HUES6 (cell line): Measurements from ENCODE around the gene CLIP1.

Experiments
- H3K27ac ChIP-seq: 2 replicates; pipeline ENCODE4 v1.7.0; 2013; ENCODE audit warnings: low read depth, mild to moderate bottlenecking, low read length, inconsistent platforms
- H3K27me3 ChIP-seq: 2 replicates; pipeline ENCODE4 v1.6.1; 2013; ENCODE audit warnings: low read length; ENCODE audit not compliant: control insufficient read depth, insufficient read depth
- H3K36me3 ChIP-seq: 2 replicates; pipeline ENCODE4 v1.6.1; 2013; ENCODE audit warnings: low read length; ENCODE audit not compliant: control insufficient read depth, insufficient read depth
- H3K4me1 ChIP-seq: 2 replicates; pipeline ENCODE4 v1.6.1; 2013; ENCODE audit warnings: low read length; ENCODE audit not compliant: control insufficient read depth, insufficient read depth
- H3K4me3 ChIP-seq: 2 replicates; pipeline ENCODE4 v1.5.1; 2013; ENCODE audit warnings: low read depth, low read length
- H3K9ac ChIP-seq: one replicate; pipeline ENCODE4 v1.6.1; 2013; ENCODE audit warnings: mild to moderate bottlenecking, low read length
- H3K9me3 ChIP-seq: 2 replicates; pipeline ENCODE4 v1.6.1; 2013; ENCODE audit warnings: low read depth, low read length; ENCODE audit not compliant: control insufficient read depth, insufficient read depth

The CLIP1 gene

GRCh38 chr12:122304924-122305323 is 117.5 kb downstream of the CLIP1 start:
- Histone ChIP-seq H3K4me3 (no peak overlapping the region), H3K4me1 (no peaks in the 10 kb centered on the region), H3K27ac (no peak overlapping the region), H3K9me3 (no peaks in the 10 kb centered on the region), H3K9ac (no peak overlapping the region), H3K27me3 (no peaks in the 10 kb centered on the region), H3K36me3 (peaks cover 13% of the 10 kb centered on the region)

DNA sequence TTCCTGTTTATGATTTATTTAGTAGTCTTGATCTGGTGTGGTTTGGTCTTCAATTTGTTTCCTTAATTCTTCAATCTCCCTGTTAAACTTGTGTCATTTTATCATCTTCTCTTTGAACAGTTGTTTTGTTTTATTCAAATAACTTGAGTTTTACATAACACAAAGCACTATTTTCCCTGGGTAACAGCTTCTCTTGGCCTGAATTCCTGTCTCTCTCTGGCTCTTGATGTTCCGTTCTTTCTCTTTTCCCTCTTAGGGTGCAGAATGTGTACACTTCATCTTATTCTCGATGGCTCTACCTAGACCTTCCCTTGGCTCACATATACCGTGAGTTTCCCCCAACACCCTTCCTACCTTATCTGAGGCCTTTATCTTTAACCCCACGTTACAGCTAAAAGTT is 119.4 kb downstream of the CLIP1 start:
- Histone ChIP-seq H3K4me1 (no peaks in the 10 kb centered on the region), H3K9ac (no peak overlapping the region), H3K27ac (no peak overlapping the region), H3K36me3 (peaks cover 3% of the 10 kb centered on the region; the same call in 1 of the 2 replicates), H3K9me3 (no peaks in the 10 kb centered on the region), H3K4me3 (no peak overlapping the region), H3K27me3 (no peaks in the 10 kb centered on the region)

DNA sequence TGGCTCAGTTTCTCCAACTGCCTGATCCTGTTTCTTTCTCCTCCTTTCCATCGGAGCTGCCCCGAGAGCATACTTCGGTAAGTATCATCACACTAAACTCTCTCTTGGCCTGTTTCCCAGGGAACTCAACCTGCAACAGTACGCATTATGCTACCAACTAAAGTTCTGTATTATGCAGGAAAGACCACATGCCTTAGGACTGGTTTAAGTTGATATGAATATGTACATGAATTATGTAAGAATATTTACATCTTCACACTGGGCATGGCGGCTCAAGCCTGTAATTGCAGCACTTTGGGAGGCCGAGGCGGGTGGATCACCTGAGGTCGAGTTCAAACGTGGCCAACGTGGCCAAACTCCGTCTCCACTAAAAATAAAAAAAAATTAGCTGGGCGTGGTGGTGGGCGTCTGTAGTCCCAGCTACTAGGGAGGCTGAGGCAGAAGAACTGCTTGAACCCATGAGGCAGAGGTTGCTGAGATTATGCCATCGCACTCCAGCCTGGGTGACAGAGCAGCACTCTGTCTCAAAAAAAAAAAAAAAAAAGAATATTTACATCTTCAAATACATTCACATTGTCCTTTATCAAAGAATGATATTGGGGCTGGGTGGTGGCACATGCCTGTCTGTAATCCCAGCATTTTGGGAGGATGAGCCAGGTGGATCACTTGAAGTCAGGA is 124.3 kb downstream of the CLIP1 start:
- Histone ChIP-seq H3K4me1 (no peaks in the 10 kb centered on the region), H3K27ac (no peak overlapping the region), H3K9ac (no peak overlapping the region), H3K9me3 (no peaks in the 10 kb centered on the region), H3K27me3 (no peaks in the 10 kb centered on the region), H3K4me3 (no peak overlapping the region), H3K36me3 (peaks cover 6% of the 10 kb centered on the region; the same call in 1 of the 2 replicates)

DNA sequence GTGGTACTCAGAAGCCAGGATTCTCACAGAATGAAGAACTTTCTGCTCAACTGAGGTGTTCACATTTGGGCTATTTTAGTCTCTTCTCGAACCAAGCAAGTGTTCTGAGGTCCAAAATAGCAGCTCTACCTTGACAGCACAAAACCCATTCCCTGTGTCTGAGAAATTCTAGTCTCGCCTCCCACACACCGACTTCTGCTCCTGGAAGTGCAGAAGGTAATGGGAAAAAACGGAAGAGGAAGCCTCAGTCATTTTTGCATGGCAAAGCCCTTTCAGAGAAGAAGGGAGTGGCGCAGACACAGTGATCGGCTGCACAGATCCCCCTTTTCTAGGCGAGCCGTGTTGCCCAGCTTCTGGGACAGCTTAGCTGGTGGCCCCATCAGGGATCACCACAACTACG is 125.0 kb downstream of the CLIP1 start:
- Histone ChIP-seq H3K4me3 (no peak overlapping the region), H3K36me3 (peaks cover 6% of the 10 kb centered on the region; the same call in 1 of the 2 replicates), H3K9ac (no peak overlapping the region), H3K27me3 (no peaks in the 10 kb centered on the region), H3K9me3 (no peaks in the 10 kb centered on the region), H3K27ac (no peak overlapping the region), H3K4me1 (no peaks in the 10 kb centered on the region)

DNA sequence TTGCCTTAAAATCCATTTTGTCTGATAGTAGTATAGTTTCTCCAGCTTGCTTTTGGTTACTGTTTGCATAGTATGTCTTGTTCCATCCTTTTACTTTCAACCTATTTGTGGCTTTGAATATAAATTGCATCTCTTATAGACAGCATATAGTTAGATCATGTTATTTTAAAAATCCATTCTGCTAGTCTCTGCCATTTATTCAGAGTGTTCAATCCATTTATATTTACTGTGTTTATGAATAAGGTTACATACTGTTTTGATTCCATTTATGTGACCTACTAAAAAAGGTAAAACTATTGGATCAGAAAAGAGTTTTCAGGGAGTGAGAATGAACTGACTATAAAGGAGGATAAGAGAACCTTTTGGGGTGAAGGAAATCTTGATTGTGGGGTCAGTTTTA is 126.6 kb downstream of the CLIP1 start:
- Histone ChIP-seq H3K9ac (no peak overlapping the region), H3K27ac (no peak overlapping the region), H3K36me3 (peaks cover 6% of the 10 kb centered on the region; the same call in 1 of the 2 replicates)

DNA sequence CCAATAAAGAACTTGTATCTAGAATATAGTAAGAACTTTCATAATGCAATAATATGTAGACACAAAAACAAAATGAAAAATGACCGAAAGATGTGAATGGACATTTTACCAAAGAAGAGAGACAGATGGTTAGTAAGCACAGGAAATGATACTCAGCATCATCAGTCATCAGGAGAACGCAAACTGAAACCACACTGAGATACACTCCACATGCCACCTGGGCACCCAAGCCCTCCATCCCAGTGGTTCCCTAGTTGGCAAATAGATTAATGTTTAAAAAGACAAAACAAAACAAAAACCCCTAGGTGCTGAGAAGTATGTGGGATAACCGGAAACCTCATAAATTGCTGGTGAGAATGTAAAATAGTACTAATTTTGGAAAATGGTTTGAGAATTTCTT is 129.4 kb downstream of the CLIP1 start:
- no peak overlapping the region for H3K27ac ChIP-seq
- no peaks in the 10 kb centered on the region for H3K27me3 ChIP-seq
- H3K4me3 ChIP-seq: no peak overlapping the region
- H3K9ac ChIP-seq: no peak overlapping the region
- H3K4me1 ChIP-seq: no peaks in the 10 kb centered on the region
- no peaks in the 10 kb centered on the region for H3K9me3 ChIP-seq
- 0 out of 2 replicates have a peak, but pooled peaks cover 3% of the 10 kb centered on the region for H3K36me3 ChIP-seq

More for the DNA sequence above, 126.6 kb downstream of the CLIP1 start:
- no peaks in the 10 kb centered on the region for H3K27me3 ChIP-seq
- H3K4me3 ChIP-seq: no peak overlapping the region
- no peaks in the 10 kb centered on the region for H3K4me1 ChIP-seq
- H3K9me3 ChIP-seq: no peaks in the 10 kb centered on the region

DNA sequence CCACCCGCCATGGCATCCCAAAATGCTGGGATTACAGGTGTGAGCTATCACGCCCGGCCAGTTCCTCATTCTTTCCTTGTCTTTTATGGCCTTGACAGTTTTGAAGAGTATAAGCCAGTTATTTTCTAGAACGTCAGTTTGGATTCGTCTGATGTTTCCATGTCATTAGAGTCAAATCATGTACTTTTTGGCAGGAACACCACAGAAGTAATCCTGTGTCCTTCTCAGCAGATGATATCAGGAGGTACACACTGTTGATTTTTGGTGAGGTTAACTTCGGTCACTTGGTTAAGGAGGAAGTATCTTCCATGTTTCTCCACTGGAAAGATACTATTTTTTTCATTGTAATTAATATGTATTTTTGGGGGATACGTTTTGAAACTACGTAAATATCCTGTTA is 131.0 kb downstream of the CLIP1 start:
- Histone ChIP-seq H3K36me3 (0 out of 2 replicates have a peak, but pooled peaks cover 3% of the 10 kb centered on the region), H3K4me3 (no peak overlapping the region), H3K9me3 (no peaks in the 10 kb centered on the region), H3K27me3 (no peaks in the 10 kb centered on the region), H3K9ac (no peak overlapping the region), H3K27ac (no peak overlapping the region), H3K4me1 (no peaks in the 10 kb centered on the region)

DNA sequence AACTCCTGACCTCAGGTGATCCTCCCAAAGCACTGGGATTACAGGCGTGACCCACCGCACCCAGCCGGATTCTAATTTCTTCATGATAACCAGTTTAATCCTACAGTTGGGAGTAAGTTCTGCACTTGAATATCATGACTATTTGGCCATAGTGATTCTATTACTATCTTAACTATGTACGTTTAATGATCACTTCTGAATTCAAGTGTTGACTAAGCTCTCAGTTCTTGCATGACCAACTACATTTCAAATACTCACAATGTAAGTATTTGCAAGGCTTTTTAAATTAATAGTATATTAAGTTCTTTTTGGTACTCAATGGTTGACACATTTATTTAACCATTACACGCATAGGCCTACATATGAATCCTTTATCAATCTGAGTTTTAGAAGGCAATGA is 138.8 kb downstream of the CLIP1 start:
- Histone ChIP-seq H3K36me3 (0 out of 2 replicates have a peak, but pooled peaks cover 2% of the 10 kb centered on the region), H3K4me1 (peaks cover 3% of the 10 kb centered on the region; the same call in 1 of the 2 replicates), H3K9me3 (no peaks in the 10 kb centered on the region), H3K27me3 (no peaks in the 10 kb centered on the region), H3K4me3 (no peak overlapping the region), H3K27ac (no peak overlapping the region), H3K9ac (no peak overlapping the region)

DNA sequence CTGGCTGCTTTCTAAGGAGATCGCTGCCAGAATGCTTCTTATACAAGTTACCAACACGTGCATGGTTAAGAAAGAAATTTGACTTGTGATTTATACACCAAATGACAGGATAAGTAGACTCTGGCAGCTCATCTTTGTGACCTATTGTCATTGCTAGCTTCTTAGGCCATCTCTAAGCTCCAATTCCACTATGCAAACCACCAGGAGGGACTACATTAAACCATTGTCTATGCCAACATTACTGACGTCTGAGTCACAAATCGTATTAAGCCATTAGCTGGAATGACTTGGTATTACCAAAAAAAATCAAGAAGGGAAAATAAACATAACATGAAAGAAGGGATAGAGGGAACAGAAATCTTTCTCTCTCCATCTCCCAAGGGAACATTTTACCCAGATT is 140.4 kb downstream of the CLIP1 start:
- Histone ChIP-seq H3K4me3 (no peak overlapping the region), H3K9ac (no peak overlapping the region), H3K4me1 (peaks cover 3% of the 10 kb centered on the region; the same call in 1 of the 2 replicates), H3K27ac (no peak overlapping the region), H3K36me3 (peaks cover 9% of the 10 kb centered on the region; the same call in 1 of the 2 replicates), H3K27me3 (no peaks in the 10 kb centered on the region), H3K9me3 (no peaks in the 10 kb centered on the region)

GRCh38 chr12:122276242-122276641 is 146.2 kb downstream of the CLIP1 start:
- Histone ChIP-seq H3K9ac (no peak overlapping the region), H3K9me3 (no peaks in the 10 kb centered on the region), H3K27ac (no peak overlapping the region), H3K4me3 (no peak overlapping the region), H3K27me3 (no peaks in the 10 kb centered on the region), H3K4me1 (peaks cover 3% of the 10 kb centered on the region; the same call in 1 of the 2 replicates), H3K36me3 (peaks cover 13% of the 10 kb centered on the region)

DNA sequence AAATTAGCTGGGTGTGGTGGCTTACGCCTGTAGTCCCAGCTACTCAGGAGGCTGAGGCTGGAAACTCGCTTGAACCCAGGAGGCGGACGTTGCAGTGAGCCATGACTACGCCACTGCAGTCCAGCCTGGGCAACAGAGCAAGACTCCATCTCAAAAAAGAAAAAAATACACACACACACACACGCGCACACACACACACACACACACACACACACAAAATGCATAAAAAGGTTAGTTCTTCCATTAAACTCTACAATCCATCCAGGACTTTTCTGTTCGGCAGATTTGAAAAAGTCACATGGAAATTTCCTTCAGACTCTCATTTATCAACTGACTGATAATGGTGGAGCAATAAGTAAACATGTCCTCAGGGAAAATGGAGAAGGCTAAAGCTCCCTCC is 147.0 kb downstream of the CLIP1 start:
- Histone ChIP-seq H3K27ac (no peak overlapping the region), H3K36me3 (peaks cover 13% of the 10 kb centered on the region), H3K9ac (no peak overlapping the region), H3K9me3 (no peaks in the 10 kb centered on the region), H3K4me1 (peaks cover 3% of the 10 kb centered on the region; the same call in 1 of the 2 replicates), H3K27me3 (no peaks in the 10 kb centered on the region), H3K4me3 (no peak overlapping the region)
